ENCODE measurements around the gene SH3BP4.

GRCh38 chr2:235078182-235078581 lies 126.4 kb downstream of the SH3BP4 start:
- TF ChIP-seq, protein P1, sequence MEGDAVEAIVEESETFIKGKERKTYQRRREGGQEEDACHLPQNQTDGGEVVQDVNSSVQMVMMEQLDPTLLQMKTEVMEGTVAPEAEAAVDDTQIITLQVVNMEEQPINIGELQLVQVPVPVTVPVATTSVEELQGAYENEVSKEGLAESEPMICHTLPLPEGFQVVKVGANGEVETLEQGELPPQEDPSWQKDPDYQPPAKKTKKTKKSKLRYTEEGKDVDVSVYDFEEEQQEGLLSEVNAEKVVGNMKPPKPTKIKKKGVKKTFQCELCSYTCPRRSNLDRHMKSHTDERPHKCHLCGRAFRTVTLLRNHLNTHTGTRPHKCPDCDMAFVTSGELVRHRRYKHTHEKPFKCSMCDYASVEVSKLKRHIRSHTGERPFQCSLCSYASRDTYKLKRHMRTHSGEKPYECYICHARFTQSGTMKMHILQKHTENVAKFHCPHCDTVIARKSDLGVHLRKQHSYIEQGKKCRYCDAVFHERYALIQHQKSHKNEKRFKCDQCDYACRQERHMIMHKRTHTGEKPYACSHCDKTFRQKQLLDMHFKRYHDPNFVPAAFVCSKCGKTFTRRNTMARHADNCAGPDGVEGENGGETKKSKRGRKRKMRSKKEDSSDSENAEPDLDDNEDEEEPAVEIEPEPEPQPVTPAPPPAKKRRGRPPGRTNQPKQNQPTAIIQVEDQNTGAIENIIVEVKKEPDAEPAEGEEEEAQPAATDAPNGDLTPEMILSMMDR (IDR thresholded peaks at IDR 0.05) = no peak
- TF ChIP-seq POLR2A (IDR thresholded peaks at IDR 0.05) = no peak
